WI38 (cell line): ENCODE data around the gene SLC35F3.

Source experiments
- H3K4me3 ChIP-seq: 2 replicates; pipeline ENCODE4 v1.5.1; 2011; ENCODE audit warnings: low read depth, mild to moderate bottlenecking, control low read depth, low read length
- CTCF ChIP-seq: IDR thresholded peaks from 2 replicates; pipeline ENCODE4 v1.5.1; 2012; ENCODE audit warnings: low read depth, mild to moderate bottlenecking, control low read depth, low read length

Gene SLC35F3

GRCh38 chr1:234213658-234214128 is 309.2 kb downstream of the SLC35F3 start:
- H3K4me3 ChIP-seq = peak overlapping the region; percentile 39

GRCh38 chr1:234214129-234214910 is 309.8 kb downstream of the SLC35F3 start:
- peak overlapping the region; percentile 39 for H3K4me3 ChIP-seq
- no peak for TF ChIP-seq CTCF

More at GRCh38 chr1:234213658-234214128, 309.2 kb downstream of the SLC35F3 start:
- no peak for TF ChIP-seq CTCF

GRCh38 chr1:234214911-234215892 is 310.7 kb downstream of the SLC35F3 start:
- H3K4me3 ChIP-seq = peak overlapping the region; percentile 39
- no peak for TF ChIP-seq CTCF

GRCh38 chr1:234216116-234216703 is 311.7 kb downstream of the SLC35F3 start:
- no peak for TF ChIP-seq CTCF
- no peak overlapping the region for H3K4me3 ChIP-seq

- H3K4me3 ChIP-seq = no peak overlapping the region
- no peak for TF ChIP-seq CTCF
These were observed 312.9 kb downstream of the SLC35F3 start for GRCh38 chr1:234217316-234217840.

GRCh38 chr1:234218078-234218477 is 313.6 kb downstream of the SLC35F3 start:
- H3K4me3 ChIP-seq = no peak overlapping the region
- TF ChIP-seq CTCF = no peak
